GM12892 (cell line): ENCODE measurements around the gene SH3GLB1.

ENCODE experiments used
- POLR2A ChIP-seq: IDR thresholded peaks from 2 replicates; pipeline ENCODE4 v1.6.1; 2011; ENCODE audit warnings: low read depth, low read length, control low read depth
- POLR2AphosphoS5 ChIP-seq: IDR thresholded peaks from 2 replicates; pipeline ENCODE4 v1.6.1; 2011; ENCODE audit warnings: low read depth, low read length, control low read depth

DNA sequence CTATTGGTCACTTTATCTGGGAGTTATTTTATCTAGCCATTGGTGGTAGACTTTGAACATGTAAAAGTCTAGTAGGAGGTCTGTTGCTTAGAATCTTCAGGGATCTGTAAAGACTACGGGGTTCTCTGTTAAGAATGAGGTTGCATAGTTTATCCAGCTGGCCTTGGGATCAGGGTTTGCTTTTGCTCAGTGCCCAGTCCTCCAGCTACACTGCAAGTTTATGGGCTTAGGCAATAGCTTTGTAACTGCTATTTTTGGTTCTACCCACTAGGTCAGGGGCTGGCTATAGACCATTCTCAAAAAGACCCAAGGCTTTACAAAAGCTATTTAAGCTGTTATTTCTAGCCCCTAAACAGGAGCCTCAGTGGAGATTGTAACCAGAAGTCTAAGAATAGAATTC is 9.8 kb downstream of the SH3GLB1 start:
- no peak for TF ChIP-seq POLR2AphosphoS5
- TF ChIP-seq POLR2A = no peak
